Germinal center (tissue), 1 donor: ENCODE data around the gene KDM1B.
A peak's percentile ranks its signal among the peaks of the same experiment; 100 is the strongest.
"Not testable (repeated sequence)": the region's sequence is repeated elsewhere in the genome, so short reads cannot be mapped to it uniquely, and the experiment has no call there.

Experiments used
- DNase-seq: peaks from one replicate; pipeline ENCODE4 v3.0.0; 2012; ENCODE audit warnings: mixed read lengths, low spot score

KDM1B gene

GRCh38 chr6:18186540-18187250, 31.5 kb downstream of the KDM1B start:
- no peak for DNase-seq

GRCh38 chr6:18187701-18188100, 32.5 kb downstream of the KDM1B start:
- no peak for DNase-seq

GRCh38 chr6:18189196-18189595, 34.0 kb downstream of the KDM1B start:
- DNase-seq, result no peak

GRCh38 chr6:18192026-18192425, 36.8 kb downstream of the KDM1B start:
- DNase-seq, result no peak

- no peak for DNase-seq
Measured at GRCh38 chr6:18203786-18204185, 48.6 kb downstream of the KDM1B start.

- no peak for DNase-seq
Measured at GRCh38 chr6:18204691-18205090, 49.5 kb downstream of the KDM1B start.

- no peak for DNase-seq
Measured at GRCh38 chr6:18206591-18206990, 51.4 kb downstream of the KDM1B start.

- no peak for DNase-seq
Measured at GRCh38 chr6:18207438-18207837, 52.2 kb downstream of the KDM1B start.

- no peak for DNase-seq
Measured at GRCh38 chr6:18207949-18208348, 52.7 kb downstream of the KDM1B start.

- DNase-seq, result not testable (repeated sequence)
Measured at GRCh38 chr6:18208778-18209177, 53.6 kb downstream of the KDM1B start.

- no peak for DNase-seq
Measured at GRCh38 chr6:18209539-18210197, 54.4 kb downstream of the KDM1B start.

- DNase-seq, result no peak
Measured at GRCh38 chr6:18210707-18211106, 55.5 kb downstream of the KDM1B start.

- peak; percentile 29 for DNase-seq
Measured at GRCh38 chr6:18211338-18211737, 56.1 kb downstream of the KDM1B start.

- no peak for DNase-seq
Measured at GRCh38 chr6:18212231-18212630, 57.0 kb downstream of the KDM1B start.

- DNase-seq, result no peak
Measured at GRCh38 chr6:18213439-18213838, 58.2 kb downstream of the KDM1B start.

- no peak for DNase-seq
Measured at GRCh38 chr6:18214003-18214402, 58.8 kb downstream of the KDM1B start.

GRCh38 chr6:18215436-18215835, 60.2 kb downstream of the KDM1B start:
- DNase-seq, result peak; percentile 38

- no peak for DNase-seq
Measured at GRCh38 chr6:18216411-18216810, 61.2 kb downstream of the KDM1B start.

GRCh38 chr6:18218233-18218632, 63.0 kb downstream of the KDM1B start:
- no peak for DNase-seq

- no peak for DNase-seq
Measured at GRCh38 chr6:18219591-18219990, 64.4 kb downstream of the KDM1B start.

- no peak for DNase-seq
Measured at GRCh38 chr6:18221288-18221615, 66.0 kb downstream of the KDM1B start.

GRCh38 chr6:18226451-18227105, 71.4 kb downstream of the KDM1B start:
- not testable (repeated sequence) for DNase-seq

GRCh38 chr6:18227166-18227565, 71.9 kb downstream of the KDM1B start:
- DNase-seq, result not testable (repeated sequence)
